ENCODE data around the gene BIN1.

Gene BIN1

DNA sequence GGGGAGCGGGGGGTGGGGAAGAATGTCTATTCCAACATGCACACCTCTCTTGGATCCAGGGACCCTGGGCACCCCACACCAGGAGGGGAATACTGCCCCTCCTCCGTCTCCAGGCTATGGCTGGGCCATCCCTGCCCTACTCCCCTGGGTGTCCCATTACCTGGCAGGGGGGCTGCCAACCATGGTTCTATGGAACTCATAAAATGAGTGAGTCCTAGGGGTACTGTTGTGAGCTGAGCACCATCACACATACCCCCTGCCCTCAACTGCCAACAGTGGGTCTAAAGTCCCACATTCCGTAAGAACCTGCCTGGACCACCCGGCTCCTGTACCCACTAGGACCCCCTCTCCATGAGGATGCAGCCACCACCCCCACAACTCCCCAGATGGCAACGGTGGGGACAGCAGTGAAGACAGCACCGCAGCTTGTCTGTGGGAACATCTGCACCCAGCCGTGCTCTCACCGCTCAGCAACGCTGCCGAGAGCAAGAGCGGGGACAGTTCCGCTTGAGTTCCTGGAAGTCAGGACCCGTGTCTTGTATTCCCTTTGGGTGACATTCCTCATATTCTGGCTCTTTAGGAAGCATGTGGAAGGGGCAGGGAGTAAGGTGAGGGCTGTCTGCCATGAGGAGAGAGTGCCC, 41.5 kb downstream of the BIN1 start:
- TF ChIP-seq, protein P1, sequence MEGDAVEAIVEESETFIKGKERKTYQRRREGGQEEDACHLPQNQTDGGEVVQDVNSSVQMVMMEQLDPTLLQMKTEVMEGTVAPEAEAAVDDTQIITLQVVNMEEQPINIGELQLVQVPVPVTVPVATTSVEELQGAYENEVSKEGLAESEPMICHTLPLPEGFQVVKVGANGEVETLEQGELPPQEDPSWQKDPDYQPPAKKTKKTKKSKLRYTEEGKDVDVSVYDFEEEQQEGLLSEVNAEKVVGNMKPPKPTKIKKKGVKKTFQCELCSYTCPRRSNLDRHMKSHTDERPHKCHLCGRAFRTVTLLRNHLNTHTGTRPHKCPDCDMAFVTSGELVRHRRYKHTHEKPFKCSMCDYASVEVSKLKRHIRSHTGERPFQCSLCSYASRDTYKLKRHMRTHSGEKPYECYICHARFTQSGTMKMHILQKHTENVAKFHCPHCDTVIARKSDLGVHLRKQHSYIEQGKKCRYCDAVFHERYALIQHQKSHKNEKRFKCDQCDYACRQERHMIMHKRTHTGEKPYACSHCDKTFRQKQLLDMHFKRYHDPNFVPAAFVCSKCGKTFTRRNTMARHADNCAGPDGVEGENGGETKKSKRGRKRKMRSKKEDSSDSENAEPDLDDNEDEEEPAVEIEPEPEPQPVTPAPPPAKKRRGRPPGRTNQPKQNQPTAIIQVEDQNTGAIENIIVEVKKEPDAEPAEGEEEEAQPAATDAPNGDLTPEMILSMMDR (IDR thresholded peaks at IDR 0.05; ENCODE audit: extremely low read depth, insufficient read depth, missing control alignments), result no peak
- no peak for DNase-seq (ENCODE audit: low spot score)
- in situ Hi-C loops (cut with MboI; ENCODE audit: low pct_unique_long_range_greater_than_20kb, low sequenced_read_pairs, unreplicated experiment), result no loop called here

DNA sequence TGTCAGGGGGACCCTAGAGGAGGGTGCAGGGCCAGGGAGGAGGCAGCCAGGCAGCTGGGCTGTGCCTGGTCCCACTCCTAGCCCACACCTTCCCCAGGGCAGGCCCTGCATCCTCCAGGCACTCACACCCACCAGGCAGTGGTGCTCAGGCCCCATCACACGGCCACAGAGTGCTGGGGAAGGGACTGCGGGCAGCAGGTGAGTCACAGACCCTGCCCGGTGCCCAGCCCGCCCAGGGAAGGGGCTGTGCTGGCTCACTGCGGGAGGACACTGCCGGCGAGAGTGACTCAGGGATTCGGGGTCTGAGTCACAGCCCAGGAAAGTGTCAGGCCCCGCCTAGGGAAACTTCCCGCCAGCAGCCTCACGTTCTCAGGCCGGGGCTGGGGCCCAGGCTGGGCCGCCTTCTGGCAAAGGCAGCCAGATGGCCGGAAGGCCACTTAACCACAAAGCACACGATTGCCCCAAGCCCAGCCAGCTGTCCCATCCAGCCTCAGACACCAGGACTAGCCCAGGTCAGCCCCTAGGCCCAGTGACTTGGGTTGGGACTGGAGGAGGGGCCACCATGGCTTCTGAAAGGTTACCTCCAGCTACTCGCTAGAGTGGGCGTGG, 42.2 kb downstream of the BIN1 start:
- in situ Hi-C loops (cut with MboI; ENCODE audit: low pct_unique_long_range_greater_than_20kb, low sequenced_read_pairs, unreplicated experiment), result no loop called here
- TF ChIP-seq, protein P1 (IDR thresholded peaks at IDR 0.05; ENCODE audit: extremely low read depth, insufficient read depth, missing control alignments), result no peak
- DNase-seq (ENCODE audit: low spot score), result peak; percentile 90

GRCh38 chr2:127063701-127064590, 43.0 kb downstream of the BIN1 start:
- TF ChIP-seq, protein P1 (IDR thresholded peaks at IDR 0.05; ENCODE audit: extremely low read depth, insufficient read depth, missing control alignments), result no peak
- in situ Hi-C loops (cut with MboI; ENCODE audit: low pct_unique_long_range_greater_than_20kb, low sequenced_read_pairs, unreplicated experiment), result no loop called here
- DNase-seq (ENCODE audit: low spot score), result no peak

GRCh38 chr2:127061375-127062273, 45.3 kb downstream of the BIN1 start:
- in situ Hi-C loops (cut with MboI; ENCODE audit: low pct_unique_long_range_greater_than_20kb, low sequenced_read_pairs, unreplicated experiment), result no loop called here
- DNase-seq (ENCODE audit: low spot score), result no peak
- TF ChIP-seq, protein P1 (IDR thresholded peaks at IDR 0.05; ENCODE audit: extremely low read depth, insufficient read depth, missing control alignments), result no peak

GRCh38 chr2:127060264-127060945, 46.5 kb downstream of the BIN1 start:
- DNase-seq (ENCODE audit: low spot score), result no peak
- in situ Hi-C loops (cut with MboI; ENCODE audit: low pct_unique_long_range_greater_than_20kb, low sequenced_read_pairs, unreplicated experiment), result no loop called here
- TF ChIP-seq, protein P1 (IDR thresholded peaks at IDR 0.05; ENCODE audit: extremely low read depth, insufficient read depth, missing control alignments), result no peak
